Fibroblast of lung (primary cell): ENCODE measurements around the gene C11orf24.

Experiments
- CTCF ChIP-seq, 2 donors: IDR thresholded peaks in 1 of 2; conservative IDR thresholded peaks in 1 of 2; 1 replicate in 1 of 2; 2 replicates in 1 of 2; pipeline ENCODE4 v1.5.1; 2011 to 2012; ENCODE audit warnings: low read length in 2 of 2, control low read depth in 1 of 2, inconsistent platforms in 1 of 2, low read depth in 1 of 2, mild to moderate bottlenecking in 1 of 2
- EZH2 ChIP-seq: IDR thresholded peaks from 2 replicates; pipeline ENCODE4 v1.5.1; 2012; ENCODE audit warnings: low read length, control low read depth, mild to moderate bottlenecking; ENCODE audit errors: missing control alignments

GRCh38 chr11:68223275-68223674 lies 48.5 kb downstream of the C11orf24 start:
- TF ChIP-seq CTCF (conservative IDR thresholded peaks at IDR 0.05 in 1 of 2, IDR thresholded peaks at IDR 0.05 in 1 of 2; ENCODE audit: low read depth in 1 of 2, low read length in 2 of 2), result no peak
- no peak for TF ChIP-seq EZH2
